Nephron (organoid): ENCODE measurements around the gene GFOD1.

Experiments used
- H3K27ac Mint-ChIP-seq, 3 experiments: 2 replicates each; pipeline ENCODE4 v1.8.0; 2020; ENCODE audit warnings: mixed read lengths in 3 of 3, mild to moderate bottlenecking in 2 of 3, moderate library complexity in 1 of 3
- H3K27me3 Mint-ChIP-seq: 2 replicates; pipeline ENCODE4 v1.8.0; 2021; ENCODE audit warnings: low read depth, mild to moderate bottlenecking, moderate library complexity, mixed read lengths
- H3K36me3 Mint-ChIP-seq: 2 replicates; pipeline ENCODE4 v1.8.0; 2020; ENCODE audit warnings: low read depth, mixed read lengths
- H3K4me1 Mint-ChIP-seq: 2 replicates; pipeline ENCODE4 v1.8.0; 2020; ENCODE audit warnings: mixed read lengths
- H3K4me3 Mint-ChIP-seq, 3 experiments: 2 replicates each; pipeline ENCODE4 v1.8.0; 2020; ENCODE audit warnings: mild to moderate bottlenecking in 3 of 3, mixed read lengths in 3 of 3, moderate library complexity in 2 of 3
- H3K9me3 Mint-ChIP-seq: 2 replicates; pipeline ENCODE4 v1.8.0; 2020; ENCODE audit warnings: mixed read lengths
- CTCF ChIP-seq, 3 experiments: fragments of 200-600 bp; sonication (generic); IDR thresholded peaks; one replicate each; pipeline ENCODE4 v1.5.0; 2021; ENCODE audit warnings: antibody characterized with exemption in 3 of 3; ENCODE audit not compliant: unreplicated experiment in 3 of 3

The GFOD1 gene

GRCh38 chr6:13500264-13500663 is 12.9 kb upstream of the GFOD1 start:
- Mint-ChIP-seq H3K9me3 (peaks cover 3% of the 10 kb centered on the region), H3K4me3 (no peak overlapping the region), H3K36me3 (no peaks in the 10 kb centered on the region), H3K27me3 (no peaks in the 10 kb centered on the region), H3K27ac (no peak overlapping the region), H3K4me1 (no peaks in the 10 kb centered on the region)
- no peak for TF ChIP-seq CTCF (IDR thresholded peaks at IDR 0.05; ENCODE audit: unreplicated experiment in 3 of 3)

GRCh38 chr6:13496513-13497190 is 9.3 kb upstream of the GFOD1 start:
- TF ChIP-seq CTCF (IDR thresholded peaks at IDR 0.05; ENCODE audit: unreplicated experiment in 3 of 3) = no peak
- H3K36me3 Mint-ChIP-seq = no peaks in the 10 kb centered on the region
- no peak overlapping the region for H3K27ac Mint-ChIP-seq
- peaks cover 3% of the 10 kb centered on the region for H3K9me3 Mint-ChIP-seq
- H3K4me1 Mint-ChIP-seq = no peaks in the 10 kb centered on the region
- peaks cover 5% of the 10 kb centered on the region for H3K27me3 Mint-ChIP-seq
- no peak overlapping the region for H3K4me3 Mint-ChIP-seq

- no peak for TF ChIP-seq CTCF (IDR thresholded peaks at IDR 0.05; ENCODE audit: unreplicated experiment in 3 of 3)
- Mint-ChIP-seq H3K36me3 (no peaks in the 10 kb centered on the region), H3K4me3 (no peak overlapping the region), H3K4me1 (no peaks in the 10 kb centered on the region), H3K27me3 (peaks cover 5% of the 10 kb centered on the region), H3K27ac (no peak overlapping the region), H3K9me3 (no peaks in the 10 kb centered on the region)
Measured at GRCh38 chr6:13495818-13496217, 8.4 kb upstream of the GFOD1 start.

GRCh38 chr6:13495112-13495776 is 7.8 kb upstream of the GFOD1 start:
- no peak for TF ChIP-seq CTCF (IDR thresholded peaks at IDR 0.05; ENCODE audit: unreplicated experiment in 3 of 3)
- H3K9me3 Mint-ChIP-seq = no peaks in the 10 kb centered on the region
- H3K27me3 Mint-ChIP-seq = peaks cover 5% of the 10 kb centered on the region
- H3K27ac Mint-ChIP-seq = no peak overlapping the region
- H3K4me3 Mint-ChIP-seq = no peak overlapping the region
- no peaks in the 10 kb centered on the region for H3K36me3 Mint-ChIP-seq
- H3K4me1 Mint-ChIP-seq = no peaks in the 10 kb centered on the region

- H3K27me3 Mint-ChIP-seq = peaks cover 6% of the 10 kb centered on the region
Measured at GRCh38 chr6:13494137-13494536, 6.7 kb upstream of the GFOD1 start.

More at GRCh38 chr6:13494137-13494536, 6.7 kb upstream of the GFOD1 start:
- Mint-ChIP-seq H3K4me1 (no peaks in the 10 kb centered on the region), H3K36me3 (no peaks in the 10 kb centered on the region), H3K9me3 (no peaks in the 10 kb centered on the region), H3K4me3 (no peak overlapping the region), H3K27ac (no peak overlapping the region)
- no peak for TF ChIP-seq CTCF (IDR thresholded peaks at IDR 0.05; ENCODE audit: unreplicated experiment in 3 of 3)
